ENCODE measurements around the gene PPM1L. TPM values are rescaled to one million over a fixed set of nuclear protein-coding genes. Genes with fewer than 3 reads are reported as not detected.

PPM1L gene
- total and polyA plus RNA-seq, 10 of the 15 experiments (the other 5 are each of a cell fraction or from before 2014, with no cell fraction given), result under 0.01 to 0.33 (median 0.06) TPM; not detected in 1

- POLR2A ChIA-PET, result interaction anchor here (0.7 kb wide), 1 partner anchor 23 kb away, joined by 3 read pairs; no protein-coding TSS in a partner anchor
- CTCF ChIA-PET, result interaction anchor here (1.4 to 1.7 kb wide), 2 partner anchors 12 to 13 kb away, joined by 3 to 7 read pairs; no protein-coding TSS in a partner anchor
- Histone ChIP-seq H3K9ac (ENCODE audit: control insufficient read depth, insufficient read depth, low read length) (no peak overlapping the region), H3K4me2 (ENCODE audit: control insufficient read depth, insufficient read depth) (no peak overlapping the region), H3K36me3 (ENCODE audit: control insufficient read depth in 2 of 2, insufficient read depth in 2 of 2, low read length in 1 of 2) (no peaks in the 10 kb centered on the region), H3K79me2 (ENCODE audit: control insufficient read depth, insufficient read depth, low read length) (no peaks in the 10 kb centered on the region), H3K9me3 (replicated peaks; ENCODE audit: control insufficient read depth, insufficient read depth, low read length) (no peaks in the 10 kb centered on the region), H3K4me3 (no peak overlapping the region), H4K20me1 (ENCODE audit: control insufficient read depth, insufficient read depth) (no peaks in the 10 kb centered on the region), H2AFZ (ENCODE audit: control insufficient read depth, low read depth, low read length) (no peak overlapping the region), H3K4me1 (ENCODE audit: control insufficient read depth, insufficient read depth, low read length) (no peaks in the 10 kb centered on the region), H3K27ac (ENCODE audit: control insufficient read depth, insufficient read depth) (no peak overlapping the region), H3K27me3 (replicated peaks in 1 of 2; ENCODE audit: control insufficient read depth in 2 of 2, insufficient read depth in 2 of 2, low read length in 1 of 2) (no peaks in the 10 kb centered on the region)
- RAD21 ChIA-PET (ENCODE audit: unreplicated experiment), result no interaction called here
- FAIRE-seq (no peak), ATAC-seq (no peak), DNase-seq (ENCODE audit: low read depth, low spot score) (no peak)
- 39% methylated on average over 3 of the region's 3 CpGs for WGBS (ENCODE audit: insufficient coverage, insufficient replicate concordance, low lambda C conversion rate, missing lambda C conversion rate)
- in situ Hi-C loops (cut with MboI), result no loop called here
- intact Hi-C loops (cut with micrococcal nuclease; ENCODE audit: unreplicated experiment), result no loop called here
- SMC1A ChIA-PET (ENCODE audit: uncharacterized antibody, unreplicated experiment), result no interaction called here
- TF ChIP-seq HCFC1 (IDR thresholded peaks at IDR 0.05; ENCODE audit: low read length), result no peak
- TF ChIP-seq PRDM15 (CRISPR knock-in tag; IDR thresholded peaks at IDR 0.05), result no peak
- no peak for TF ChIP-seq SUZ12 (IDR thresholded peaks at IDR 0.05; ENCODE audit: unreplicated experiment)
- TF ChIP-seq POLR2A (IDR thresholded peaks at IDR 0.05; ENCODE audit: low read depth, low read length), result no peak
- TF ChIP-seq ZNF687 (IDR thresholded peaks at IDR 0.05), result no peak
- no peak for TF ChIP-seq USF2 (IDR thresholded peaks at IDR 0.05; ENCODE audit: borderline replicate concordance, low read depth, low read length)
- TF ChIP-seq MYB (IDR thresholded peaks at IDR 0.05; ENCODE audit: borderline replicate concordance, low read depth, low read length), result no peak
- no peak for TF ChIP-seq SMAD5 (IDR thresholded peaks at IDR 0.05; ENCODE audit: low read depth)
- no peak for TF ChIP-seq ZBTB33 (IDR thresholded peaks at IDR 0.05)
- no TSS peak for BruUV-seq (replicated peaks)
Measured at GRCh38 chr3:160829486-160830009, 73.5 kb downstream of the PPM1L start.

Data from GM12878 (cell line).